GM18868 (cell line): Measurements from ENCODE around the gene SH2D5.
A peak's percentile ranks its signal among the peaks of the same experiment; 100 is the strongest.
"Not testable (repeated sequence)": the region's sequence is repeated elsewhere in the genome, so short reads cannot be mapped to it uniquely, and the experiment has no call there.

Experiments used
- ATAC-seq: cut with Tn5 transposase; IDR thresholded peaks from one replicate; pipeline ENCODE4 v1.9.1; 2021; ENCODE audit warnings: mild to moderate bottlenecking, moderate library complexity; ENCODE audit not compliant: unreplicated experiment

Gene SH2D5

DNA sequence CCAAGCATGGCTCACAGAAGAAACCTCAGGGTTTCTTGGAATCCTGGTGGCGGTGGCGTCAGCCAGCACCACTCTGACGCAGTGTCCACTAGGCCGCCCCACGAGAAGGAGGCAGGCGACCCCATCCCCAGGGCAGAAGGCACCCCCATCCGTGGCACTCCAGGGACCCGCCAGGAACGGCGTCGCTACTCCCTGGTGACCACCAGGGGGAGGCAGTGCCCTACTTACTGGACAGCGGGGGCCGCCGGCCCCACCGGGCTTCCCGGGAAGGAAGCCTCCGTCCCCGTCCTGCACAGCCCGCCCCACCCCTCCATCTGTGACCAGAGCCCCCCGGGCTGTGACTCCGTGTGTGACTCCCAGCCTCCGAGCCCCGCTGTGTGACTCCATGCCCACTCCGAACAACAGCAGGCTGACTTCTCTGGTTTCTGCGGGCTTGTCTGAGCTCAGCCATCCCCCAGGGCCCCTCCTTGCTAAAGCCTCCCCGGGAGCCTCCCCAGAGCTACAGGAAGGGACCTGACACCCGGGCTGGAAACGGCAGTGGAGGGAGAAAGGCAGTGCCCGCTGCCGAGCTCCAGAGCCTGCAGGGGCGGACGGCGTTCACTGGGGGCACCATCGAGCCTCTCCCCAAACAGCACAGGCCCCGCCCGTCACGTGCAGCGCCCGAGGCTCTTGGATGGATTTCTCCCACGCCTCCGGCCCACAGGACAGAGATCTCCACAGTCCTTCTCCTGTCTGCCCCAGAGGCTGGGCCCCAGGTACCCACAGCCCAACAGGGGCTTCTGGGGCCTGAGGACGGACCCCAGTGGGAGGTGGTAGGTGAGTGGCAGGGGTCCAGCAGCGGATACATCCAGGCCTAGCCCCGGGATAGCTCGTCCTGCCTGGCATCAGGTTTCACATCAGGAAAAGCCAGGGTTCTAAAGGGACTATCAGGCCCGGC lies 35.8 kb downstream of the SH2D5 start:
- ATAC-seq, result peak; percentile 63

DNA sequence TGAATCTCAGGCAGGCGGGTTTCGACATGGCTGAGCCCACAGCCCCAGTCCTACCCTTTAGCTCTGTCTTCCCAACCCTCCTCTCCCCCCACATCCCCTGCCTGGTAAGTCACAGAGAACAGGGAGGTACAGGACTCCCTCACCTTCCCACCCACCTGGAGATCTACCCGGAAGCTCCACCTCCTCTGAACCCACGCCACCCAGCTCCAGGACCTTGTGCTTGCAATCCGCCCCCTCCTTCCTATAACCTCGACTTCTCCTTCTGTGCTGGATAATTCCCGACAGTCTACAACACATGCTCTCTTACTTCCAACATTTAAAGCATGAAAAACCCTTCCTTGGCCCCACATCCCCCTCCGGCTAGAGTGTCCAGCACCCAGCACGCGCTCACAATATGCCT lies 37.0 kb downstream of the SH2D5 start:
- no peak for ATAC-seq

DNA sequence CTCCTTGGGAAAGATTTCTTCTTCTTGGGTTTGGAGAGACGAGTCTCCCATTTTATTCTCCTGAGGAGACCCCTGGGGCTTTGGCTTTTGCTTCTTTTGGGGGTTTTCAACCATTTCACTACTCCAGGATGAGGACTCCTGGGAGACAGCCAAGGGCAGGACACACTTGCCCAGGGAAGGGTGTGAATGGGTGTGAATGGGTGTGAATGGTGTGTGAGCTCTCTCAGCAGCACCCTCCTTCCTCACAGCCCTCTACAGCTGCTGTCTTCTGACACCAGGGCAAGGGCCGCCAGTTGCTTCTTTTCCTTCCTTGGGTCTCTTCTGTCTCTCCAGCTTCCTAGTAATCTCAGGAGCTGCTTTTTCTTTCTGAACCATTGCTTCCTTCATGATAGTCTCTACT lies 38.9 kb downstream of the SH2D5 start:
- no peak for ATAC-seq

DNA sequence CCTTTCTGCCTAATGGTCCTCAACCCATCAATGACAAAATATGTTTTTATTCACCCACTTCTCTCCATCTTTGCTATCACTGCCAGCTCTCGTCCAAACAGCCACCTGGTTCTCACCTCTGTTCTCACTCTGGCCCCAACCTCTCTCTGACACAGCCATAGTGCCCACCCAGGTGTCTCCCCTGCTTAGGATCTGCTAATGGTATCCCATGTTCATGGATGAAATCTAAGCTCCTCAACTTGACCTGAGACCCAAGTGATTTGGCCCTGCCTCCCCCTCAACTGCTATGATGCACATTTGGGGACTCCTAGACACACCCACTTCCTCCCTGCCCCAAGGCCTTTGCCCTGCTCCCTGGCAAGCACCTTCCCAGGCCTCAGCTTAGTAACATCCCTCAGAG lies 40.6 kb downstream of the SH2D5 start:
- no peak for ATAC-seq

DNA sequence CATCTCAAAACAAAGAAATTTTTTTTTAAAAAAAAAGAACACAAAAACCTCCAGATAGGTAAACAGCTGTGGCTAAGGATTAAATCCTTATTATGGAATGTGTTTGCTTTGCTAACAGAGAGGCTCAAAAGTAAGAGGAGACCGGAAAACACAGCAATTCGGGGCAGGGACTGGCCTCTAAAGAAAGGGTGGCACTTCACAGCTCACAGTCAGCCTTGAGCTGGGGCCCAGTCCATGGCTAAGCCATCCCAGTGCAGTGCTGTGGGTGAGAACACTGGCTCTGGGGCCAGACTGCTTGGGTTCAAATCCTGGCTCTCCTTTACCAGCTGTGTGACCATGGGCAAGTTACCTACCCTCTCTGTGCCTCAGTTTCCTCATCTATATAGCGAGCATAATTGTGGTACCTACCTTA lies 42.9 kb downstream of the SH2D5 start:
- ATAC-seq, result no peak

DNA sequence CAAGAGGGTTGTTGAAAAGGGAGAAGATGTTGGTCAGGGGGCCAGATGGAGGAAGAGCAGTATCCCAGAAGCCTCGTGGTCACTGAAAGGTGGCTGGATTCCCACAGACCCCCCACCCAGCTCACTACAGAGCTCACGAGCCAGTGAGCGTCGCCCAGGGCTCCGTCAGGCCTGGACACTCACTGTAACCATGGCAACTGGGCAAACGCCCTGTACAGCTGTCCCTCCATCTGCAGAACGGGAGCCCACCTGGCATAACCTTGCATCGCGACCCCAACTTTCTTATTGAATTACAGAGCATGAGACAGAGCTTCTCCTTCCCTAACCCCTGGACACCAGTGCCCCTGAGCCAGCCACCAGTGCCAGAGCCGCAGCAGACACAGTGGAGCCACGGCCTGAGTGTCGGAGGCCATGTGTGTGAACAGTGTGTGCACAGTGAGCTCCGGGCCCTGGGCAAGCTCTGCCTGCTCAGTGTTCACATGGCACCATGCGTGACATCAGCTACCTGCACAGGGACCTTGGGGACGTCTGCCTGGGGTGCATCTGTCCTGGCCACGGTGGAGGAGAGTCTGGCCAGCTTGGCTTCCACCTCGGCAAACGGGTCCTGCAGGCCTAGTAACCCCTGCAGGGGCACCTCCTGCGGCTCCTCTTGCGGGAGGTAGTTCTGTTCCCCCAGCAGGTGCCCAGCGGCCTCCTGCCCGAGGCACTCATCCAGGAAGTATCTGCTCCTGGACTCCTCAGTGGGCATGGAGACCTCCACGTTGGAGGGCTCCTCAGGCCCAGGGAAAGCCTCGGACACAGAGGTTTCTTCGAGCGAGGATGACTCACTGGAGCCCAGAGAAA lies 45.4 kb downstream of the SH2D5 start:
- no peak for ATAC-seq

DNA sequence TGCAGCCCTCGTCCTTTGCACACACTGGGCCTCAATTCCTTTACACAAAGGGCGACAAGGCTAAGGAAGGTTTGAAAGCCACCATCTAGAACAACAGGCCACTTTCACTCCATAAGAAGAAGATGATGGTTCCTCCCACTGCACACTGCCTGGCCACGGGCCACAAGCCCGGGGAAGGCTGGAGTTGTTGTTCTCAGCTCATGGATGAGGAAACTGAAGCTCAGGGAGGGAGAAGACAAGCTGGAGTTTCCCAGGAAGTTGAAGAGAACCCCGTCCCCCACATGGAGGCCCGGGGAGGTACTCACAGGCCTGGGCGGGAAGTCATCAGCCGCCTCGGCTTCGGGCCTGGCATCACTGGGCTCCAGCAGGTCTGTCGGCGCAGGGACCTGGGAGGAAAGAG lies 46.8 kb downstream of the SH2D5 start:
- no peak for ATAC-seq

DNA sequence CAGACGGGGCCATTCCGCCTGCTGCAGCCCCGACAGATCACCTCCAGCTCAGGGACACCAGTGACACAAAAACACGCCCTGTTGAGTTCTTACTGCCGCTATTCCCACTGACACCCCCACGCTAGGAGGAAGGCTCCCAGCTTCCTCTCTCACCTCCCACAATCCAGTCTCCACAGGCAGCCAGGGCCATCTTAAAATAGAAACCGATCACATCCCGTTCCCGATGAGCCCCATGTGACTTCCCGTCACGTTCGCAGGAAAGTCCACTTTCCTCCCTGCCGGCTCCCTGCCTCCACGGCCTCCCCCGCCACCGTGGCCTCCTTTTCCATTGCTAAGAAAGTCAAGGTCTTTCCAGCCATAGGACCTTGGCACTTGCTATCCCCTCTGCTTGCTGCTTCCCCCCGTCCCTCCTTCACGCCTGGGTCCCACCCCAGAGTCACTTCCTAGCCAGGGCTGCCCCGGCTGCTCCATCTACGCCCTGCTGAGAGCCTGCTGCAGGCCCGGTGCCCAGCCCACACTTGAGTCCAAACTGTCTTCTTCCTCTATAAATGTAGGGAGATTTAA lies 47.3 kb downstream of the SH2D5 start:
- ATAC-seq, result no peak

DNA sequence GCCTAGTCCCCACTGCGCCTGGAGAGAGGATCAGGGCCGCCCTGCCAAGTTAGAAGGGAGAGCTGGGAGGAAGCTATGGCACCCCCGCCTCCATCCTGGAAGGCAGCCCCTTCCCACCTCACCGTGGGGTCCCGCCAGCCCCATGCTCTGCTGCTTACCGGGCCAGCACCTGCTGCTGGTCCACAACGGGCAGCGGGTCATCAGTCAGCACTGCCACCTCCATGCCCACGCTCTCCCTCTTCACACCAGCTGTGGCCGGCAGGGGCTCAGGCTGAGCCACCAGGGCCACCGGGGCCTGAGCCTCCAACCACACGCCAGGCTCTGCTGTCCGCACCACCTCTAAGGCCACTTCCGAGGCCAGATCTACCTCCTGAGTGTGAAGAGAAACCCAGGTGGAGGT lies 47.9 kb downstream of the SH2D5 start:
- no peak for ATAC-seq

DNA sequence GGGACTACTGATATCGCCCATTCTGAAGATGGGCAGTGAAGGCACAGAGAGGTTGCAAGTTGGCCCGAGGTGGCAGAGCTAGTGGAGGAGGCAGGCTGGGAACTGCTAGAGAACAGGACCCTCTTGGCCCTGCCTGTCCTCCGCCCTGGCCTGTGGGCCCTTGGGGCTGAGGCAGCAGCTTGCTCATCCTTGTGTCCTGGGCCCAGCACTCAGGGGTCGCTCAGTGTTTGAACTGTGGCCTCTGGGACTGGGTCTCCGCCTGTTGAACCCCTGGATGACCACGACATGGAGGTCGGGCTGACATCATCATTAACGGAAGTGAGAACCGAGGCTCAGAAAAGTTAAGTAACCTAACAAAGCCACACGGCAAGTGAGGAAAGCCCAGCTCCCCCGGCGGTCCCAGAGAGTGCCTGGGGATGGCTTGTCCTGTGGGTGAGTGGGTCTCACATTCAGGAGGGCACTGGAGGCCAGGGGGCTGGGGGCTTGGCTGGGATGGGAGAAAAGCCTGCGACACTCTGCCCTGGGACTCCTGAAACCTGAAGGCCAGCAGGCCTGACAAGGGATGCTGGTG lies 48.4 kb downstream of the SH2D5 start:
- ATAC-seq, result no peak

DNA sequence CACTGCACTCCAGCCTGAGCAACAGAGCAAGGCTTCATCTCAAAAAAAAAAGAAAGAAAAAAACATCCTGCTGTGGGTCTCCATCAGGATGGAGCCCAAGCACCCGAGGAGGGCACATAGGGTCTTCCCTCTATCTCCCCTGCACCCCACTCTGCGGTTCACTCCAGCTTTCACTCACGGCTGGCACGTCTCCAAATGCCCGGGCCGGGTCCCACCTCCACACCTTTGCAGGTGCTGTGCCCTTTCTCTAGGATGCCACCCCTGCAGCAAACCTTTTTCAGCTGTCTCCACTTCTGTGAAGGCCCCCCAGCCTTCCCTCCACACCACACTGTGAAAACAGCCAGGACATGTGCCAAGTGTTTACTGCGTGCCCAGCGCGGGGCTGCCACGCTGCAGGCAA lies 48.9 kb downstream of the SH2D5 start:
- no peak for ATAC-seq

DNA sequence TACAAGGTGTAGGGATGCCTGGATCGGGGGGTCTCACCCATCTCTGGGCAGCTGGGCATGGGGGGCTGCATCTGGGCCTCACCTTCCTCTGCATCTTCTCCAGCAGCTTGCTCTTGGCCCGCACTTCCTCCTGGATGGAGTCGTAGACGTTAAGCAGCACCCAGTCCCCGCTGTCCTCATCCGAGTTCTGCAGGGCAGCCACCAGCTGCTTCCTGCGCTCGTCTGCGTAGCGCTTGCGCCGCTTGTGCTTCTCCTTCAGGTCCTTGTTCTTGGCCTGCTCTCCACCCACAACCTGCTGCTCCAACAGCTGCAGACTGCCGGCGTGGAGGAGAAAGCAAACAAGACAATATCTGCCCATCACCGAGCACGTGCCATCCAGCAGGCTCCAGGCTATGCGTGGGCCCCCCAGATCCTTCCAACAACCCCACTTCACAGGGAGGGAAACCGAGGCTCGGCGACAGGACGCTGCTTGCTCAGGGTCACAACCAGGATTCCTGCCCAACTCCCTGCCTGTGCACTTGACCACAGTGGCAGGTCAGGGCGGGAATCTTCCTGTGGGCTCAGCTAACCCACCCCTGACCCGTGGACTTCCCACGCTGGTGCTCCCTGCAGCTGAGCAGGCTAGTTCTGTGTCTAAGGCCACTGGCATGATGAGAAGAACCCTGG lies 49.8 kb downstream of the SH2D5 start:
- ATAC-seq, result no peak

DNA sequence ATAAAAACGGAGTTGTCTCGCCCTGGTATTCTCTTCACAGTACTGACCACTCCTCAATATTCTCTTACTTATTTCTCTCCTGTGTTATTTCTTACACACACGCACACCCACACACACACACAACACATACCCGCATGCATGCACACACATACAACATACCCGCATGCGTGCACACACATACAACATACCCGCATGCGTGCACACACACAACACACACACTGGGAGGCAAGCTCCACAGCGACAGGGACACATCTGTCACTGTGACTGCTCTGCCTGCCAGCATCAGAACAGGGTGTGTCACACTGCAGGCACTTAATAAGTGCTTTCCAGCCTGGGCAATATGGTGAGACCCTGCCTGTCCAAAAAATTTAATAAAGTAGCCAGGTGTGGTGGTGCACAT lies 50.5 kb downstream of the SH2D5 start:
- no peak for ATAC-seq

DNA sequence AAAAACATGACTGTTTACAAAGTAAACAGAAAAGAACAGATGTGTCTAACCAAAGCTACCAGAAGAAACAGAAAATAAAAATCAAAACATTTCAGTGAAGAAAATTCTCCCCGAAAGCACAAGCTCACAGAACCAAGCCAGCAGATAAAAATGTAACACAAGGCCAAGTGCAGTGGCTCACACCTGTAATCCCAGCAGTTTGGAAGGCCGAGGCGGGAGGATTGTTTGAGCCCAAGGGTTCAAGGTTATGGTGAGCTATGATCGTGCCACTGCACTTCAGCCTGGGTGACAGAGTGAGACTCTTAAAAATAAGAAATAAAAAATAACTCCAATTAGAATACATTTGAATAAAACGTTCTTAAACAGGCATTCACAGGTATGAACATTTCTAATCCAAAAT lies 52.2 kb downstream of the SH2D5 start:
- ATAC-seq, result no peak

DNA sequence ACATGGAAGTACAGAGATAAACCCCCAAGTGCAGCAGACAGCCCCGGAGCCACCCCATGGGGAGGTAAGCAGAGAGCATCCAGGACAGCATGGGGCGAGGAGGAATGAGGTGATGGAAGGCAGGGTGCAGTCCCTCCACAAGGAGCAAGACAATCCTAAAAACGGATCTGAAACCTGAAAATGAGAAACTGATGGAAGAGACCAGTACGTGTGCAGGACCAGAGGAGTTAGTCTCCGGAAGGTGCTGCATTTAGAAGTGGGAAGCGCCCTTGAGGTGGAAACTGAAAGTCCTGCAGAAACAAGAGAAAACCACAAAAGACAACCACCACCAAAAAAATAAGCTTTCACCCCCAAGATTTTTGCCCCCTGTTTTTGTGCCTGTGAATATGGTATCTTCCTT lies 53.9 kb downstream of the SH2D5 start:
- no peak for ATAC-seq

DNA sequence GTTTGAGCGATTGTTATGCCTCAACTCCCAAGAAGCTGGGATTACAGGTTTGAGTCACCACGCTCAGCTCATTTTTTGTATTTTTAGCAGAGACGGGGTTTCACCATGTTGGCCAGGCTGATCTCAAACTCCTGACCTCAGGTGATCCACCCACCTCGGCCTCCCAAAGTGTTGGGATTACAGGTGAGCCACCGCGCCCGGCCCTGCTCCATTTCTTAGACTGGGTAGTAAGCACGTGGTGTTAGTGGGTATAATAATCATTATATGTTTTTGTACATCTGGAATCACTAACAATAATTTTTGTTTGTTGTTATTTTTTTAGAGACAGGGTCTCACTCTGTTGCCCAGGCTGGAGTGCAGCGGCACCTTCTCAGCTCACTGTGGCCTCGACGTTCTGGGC lies 58.9 kb downstream of the SH2D5 start:
- not testable (repeated sequence) for ATAC-seq

DNA sequence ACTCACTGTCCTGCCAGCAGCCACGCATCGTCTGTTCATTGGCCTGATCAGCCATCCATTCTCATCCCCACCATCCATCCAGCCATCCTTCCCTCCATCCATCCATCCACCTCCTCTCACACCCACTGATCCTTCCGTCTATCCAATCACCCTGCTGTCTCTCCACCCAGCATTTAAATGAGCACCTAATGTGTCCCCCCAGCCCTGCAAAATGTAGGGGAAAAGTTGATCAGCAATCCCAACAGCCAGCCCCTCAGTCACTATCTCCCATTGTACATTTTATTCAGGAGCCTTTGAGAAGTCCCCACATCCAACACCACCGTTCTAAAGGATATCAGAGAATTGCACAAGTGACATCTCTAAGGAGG lies 60.3 kb downstream of the SH2D5 start:
- no peak for ATAC-seq

DNA sequence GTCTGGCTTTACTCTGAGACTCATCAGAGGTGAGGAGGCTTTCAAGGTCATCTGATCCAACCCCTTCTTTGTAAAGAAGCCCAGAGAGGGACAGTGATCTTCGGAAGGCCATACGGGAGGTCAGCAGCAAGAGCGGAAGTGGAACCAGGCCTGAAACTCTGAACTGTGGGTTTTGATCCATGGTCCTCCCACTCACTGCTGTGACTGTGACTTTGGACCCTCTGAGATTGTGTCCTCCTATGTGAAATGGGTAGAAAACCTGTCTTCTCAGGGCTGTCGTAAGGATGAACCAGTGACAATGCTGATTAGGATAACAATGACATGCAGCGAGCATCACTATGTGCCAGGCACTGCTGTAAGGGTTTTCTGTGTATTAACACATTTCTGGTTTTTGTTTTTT lies 61.6 kb downstream of the SH2D5 start:
- ATAC-seq, result no peak
